Activated T-cell treated with anti-CD3 and anti-CD28 coated beads for 4 hours (primary cell): ENCODE data around the gene TRIM7.

Experiments used
- DNase-seq: peaks from one replicate; pipeline ENCODE4 v3.0.0-alpha.2; 2020

The TRIM7 gene

GRCh38 chr5:181204826-181205760 lies at the start of gene TRIM7:
TRIM7 (minus strand) TSS chr5:181205196; CDS start chr5:181205110, 86 bp downstream.
- DNase-seq, result no peak

GRCh38 chr5:181248277-181248676 lies 43.3 kb upstream of the TRIM7 start:
- no peak for DNase-seq

GRCh38 chr5:181246276-181247049 lies 41.5 kb upstream of the TRIM7 start:
- peak; percentile 57 for DNase-seq

GRCh38 chr5:181245427-181246275 lies 40.7 kb upstream of the TRIM7 start:
- no peak for DNase-seq

GRCh38 chr5:181243564-181244343 lies 38.8 kb upstream of the TRIM7 start, which contains the start of gene RACK1:
RACK1 (minus strand) TSS chr5:181243906; CDS start chr5:181243800, 106 bp downstream.
- DNase-seq, result peak; percentile 85

- no peak for DNase-seq
Measured at GRCh38 chr5:181243018-181243563, 38.1 kb upstream of the TRIM7 start.

GRCh38 chr5:181242031-181242451 lies 37.0 kb upstream of the TRIM7 start:
- DNase-seq, result no peak

- DNase-seq, result no peak
Measured at GRCh38 chr5:181241393-181241975, 36.5 kb upstream of the TRIM7 start.

- no peak for DNase-seq
Measured at GRCh38 chr5:181239062-181239663, 34.2 kb upstream of the TRIM7 start.

- DNase-seq, result no peak
Measured at GRCh38 chr5:181237729-181238385, 32.9 kb upstream of the TRIM7 start.

GRCh38 chr5:181236954-181237641 lies 32.1 kb upstream of the TRIM7 start:
- DNase-seq, result no peak

GRCh38 chr5:181236471-181236870 lies 31.5 kb upstream of the TRIM7 start:
- DNase-seq, result no peak

- DNase-seq, result no peak
Measured at GRCh38 chr5:181235689-181236366, 30.8 kb upstream of the TRIM7 start.

- DNase-seq, result no peak
Measured at GRCh38 chr5:181235323-181235688, 30.3 kb upstream of the TRIM7 start.

- DNase-seq, result no peak
Measured at GRCh38 chr5:181234455-181235306, 29.7 kb upstream of the TRIM7 start.

- DNase-seq, result no peak
Measured at GRCh38 chr5:181233801-181234454, 28.9 kb upstream of the TRIM7 start.

- no peak for DNase-seq
Measured at GRCh38 chr5:181233088-181233800, 28.2 kb upstream of the TRIM7 start.
